ENCODE data around the gene HHAT.

- TF ChIP-seq YY1 (IDR thresholded peaks at IDR 0.05; ENCODE audit: insufficient read depth, insufficient read length) (no peak), SUZ12 (IDR thresholded peaks at IDR 0.05; ENCODE audit: extremely low read depth, insufficient read depth, insufficient read length) (no peak)
Measured at GRCh38 chr1:210373878-210374599, 45.3 kb downstream of the HHAT start.
